Nucleus accumbens (tissue), 56 donors: ENCODE data around the gene CLDN11.
A peak's percentile ranks its signal among the peaks of the same experiment; 100 is the strongest.

ENCODE experiments used
- DNase-seq, 56 donors: peaks; one replicate each; lab custom pipeline; 2025; lab: John Stamatoyannopoulos, UW

Gene CLDN11

GRCh38 chr3:170425491-170426239, 7.0 kb downstream of the CLDN11 start:
- peak in 53 of 56 donors; percentile 14 to 91 (median 70) for DNase-seq

DNA sequence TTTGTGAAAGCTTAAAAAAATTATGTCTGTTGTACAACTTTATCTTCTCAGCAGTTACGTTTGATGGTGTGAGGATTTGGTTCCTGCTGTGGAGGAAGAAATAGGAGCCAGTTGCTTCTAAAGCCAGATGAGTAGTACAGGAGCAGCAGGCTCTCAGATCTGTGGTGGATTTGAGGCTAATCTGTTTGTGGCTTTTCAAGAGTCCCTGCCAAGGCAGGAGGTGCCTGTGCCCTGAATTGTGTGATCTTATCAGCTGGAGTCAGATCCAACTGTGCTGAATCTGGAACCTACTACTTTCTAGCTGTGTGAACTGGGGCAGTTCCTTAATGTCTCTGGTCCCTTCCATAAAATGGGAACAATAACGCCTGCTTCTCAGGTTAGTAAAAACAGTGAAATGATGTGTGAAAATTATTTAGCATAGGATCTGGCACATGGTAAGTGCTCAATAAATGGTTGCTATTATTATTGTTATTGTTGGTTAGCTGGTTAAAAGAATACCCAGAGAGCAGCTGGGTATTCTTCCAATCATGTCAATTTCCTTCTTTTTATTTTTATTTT, 7.7 kb downstream of the CLDN11 start:
- no peak for DNase-seq

GRCh38 chr3:170428095-170428494, 9.4 kb downstream of the CLDN11 start:
- DNase-seq, result no peak

GRCh38 chr3:170429050-170429449, 10.4 kb downstream of the CLDN11 start:
- DNase-seq, result no peak

DNA sequence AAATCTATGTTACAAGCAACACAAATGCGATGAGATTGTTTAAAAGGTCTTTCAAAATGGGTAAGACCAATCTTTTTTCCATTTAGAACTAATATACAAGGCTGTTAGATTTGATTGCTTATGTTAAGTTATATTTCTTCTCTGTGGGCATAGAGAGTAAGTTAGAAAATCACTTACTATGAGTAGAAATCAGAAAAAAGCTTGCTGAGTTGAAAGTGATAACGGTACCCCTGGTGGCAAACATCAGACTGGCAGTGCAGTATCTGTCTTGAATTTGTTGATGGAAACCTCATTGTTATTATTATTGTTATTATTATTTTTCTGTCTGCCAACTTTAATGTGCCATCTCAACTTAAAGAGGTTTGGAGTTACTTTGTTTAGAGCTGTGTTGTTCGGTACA, 12.4 kb downstream of the CLDN11 start:
- no peak for DNase-seq

DNA sequence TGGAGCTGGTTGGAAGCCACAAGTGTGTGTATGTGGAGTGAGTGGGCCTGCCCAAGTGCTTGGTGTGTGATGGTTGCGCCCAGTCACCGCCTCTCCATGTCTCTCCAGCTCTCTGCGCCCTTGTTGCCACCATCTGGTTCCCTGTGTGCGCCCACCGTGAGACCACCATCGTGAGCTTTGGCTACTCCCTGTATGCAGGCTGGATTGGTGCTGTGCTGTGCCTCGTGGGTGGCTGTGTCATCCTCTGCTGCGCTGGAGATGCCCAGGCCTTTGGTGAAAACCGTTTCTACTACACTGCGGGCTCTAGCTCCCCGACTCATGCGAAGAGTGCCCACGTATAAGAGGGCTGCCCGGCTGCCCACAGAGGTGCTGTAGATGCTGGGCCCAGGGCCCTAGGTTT, 13.7 kb downstream of the CLDN11 start:
- DNase-seq, result no peak

GRCh38 chr3:170436697-170437096, 18.0 kb downstream of the CLDN11 start:
- DNase-seq, result no peak

DNA sequence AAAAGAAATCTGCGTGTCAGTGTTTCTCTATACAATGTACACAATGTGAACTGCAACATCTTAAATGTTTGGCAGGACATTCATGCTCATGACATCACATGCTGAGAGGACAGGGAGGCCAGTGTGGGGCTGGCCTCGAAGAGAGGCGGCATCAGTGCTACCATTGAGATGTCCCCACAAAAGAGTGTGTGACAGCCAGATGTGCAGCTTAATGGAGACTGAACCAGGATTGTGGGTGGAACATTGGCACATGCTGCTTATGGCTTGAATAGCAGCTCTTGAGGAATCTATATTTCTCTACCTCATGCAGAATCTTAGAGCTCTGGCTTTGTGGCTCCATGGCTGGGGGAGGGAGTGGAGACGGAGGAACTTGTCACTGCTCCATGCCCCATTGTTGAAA, 18.5 kb downstream of the CLDN11 start:
- DNase-seq, result peak in 51 of 56 donors; percentile 22 to 91 (median 73)

- peak in 8 of 56 donors; percentile 8 to 47 (median 32) for DNase-seq
Observed at GRCh38 chr3:170437696-170438407, 19.2 kb downstream of the CLDN11 start.

DNA sequence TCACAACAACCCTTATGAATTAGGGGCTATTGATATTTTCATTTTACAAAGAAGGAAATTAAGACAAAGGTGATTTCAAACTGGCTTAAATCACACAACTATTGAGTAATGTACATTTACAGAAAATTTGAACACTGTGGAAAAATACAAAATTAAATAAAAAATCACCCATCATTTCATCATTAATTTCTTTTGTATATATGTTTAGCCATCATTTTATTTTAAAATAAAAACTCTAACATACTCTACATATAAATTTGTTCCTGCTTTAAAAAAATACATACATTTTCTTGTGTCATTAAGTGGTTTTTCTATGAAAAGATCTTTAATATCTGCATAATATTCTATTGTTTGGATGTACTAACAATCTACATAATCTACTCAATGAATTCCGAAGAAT, 20.2 kb downstream of the CLDN11 start:
- no peak for DNase-seq

- DNase-seq, result no peak
Observed at GRCh38 chr3:170440344-170440743, 21.7 kb downstream of the CLDN11 start.

DNA sequence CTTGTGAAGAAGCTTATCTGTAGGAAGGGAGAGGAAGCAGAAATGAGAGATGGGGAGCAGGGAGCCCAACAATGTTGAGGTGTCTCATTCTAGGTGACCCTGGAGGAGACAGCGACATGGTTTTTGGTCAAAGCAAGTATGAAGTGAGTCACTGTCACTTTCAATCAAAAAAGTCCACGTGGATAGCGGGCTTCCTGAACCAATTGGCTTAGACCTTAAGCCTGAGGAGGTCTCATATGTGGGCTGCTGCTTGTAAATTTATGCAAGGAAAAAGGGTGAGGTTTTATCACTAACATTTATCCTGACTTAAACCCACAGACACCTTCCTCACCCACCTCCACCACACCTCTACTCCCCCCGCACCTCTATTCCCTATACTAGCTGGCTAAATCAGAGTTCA, 22.7 kb downstream of the CLDN11 start:
- DNase-seq, result no peak

GRCh38 chr3:170442947-170443346, 24.3 kb downstream of the CLDN11 start:
- no peak for DNase-seq

DNA sequence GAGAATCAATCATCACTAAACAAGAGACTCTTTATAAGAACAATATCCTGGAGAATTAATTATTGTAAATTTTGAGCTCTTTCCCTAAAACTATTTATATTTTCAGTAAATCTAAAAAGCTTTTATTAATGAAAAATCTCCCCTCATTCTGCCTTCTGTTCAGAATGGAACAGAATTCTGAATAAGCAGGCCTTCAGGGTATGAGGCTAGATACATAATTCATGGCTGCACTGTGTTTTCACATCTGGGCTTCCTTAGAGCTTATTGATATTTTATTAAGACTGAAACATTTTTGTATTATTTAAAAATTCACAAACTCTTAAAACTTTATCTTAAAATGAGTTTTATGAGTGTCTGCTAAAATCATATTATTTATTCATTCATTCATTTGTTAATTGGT, 24.8 kb downstream of the CLDN11 start:
- no peak for DNase-seq

DNA sequence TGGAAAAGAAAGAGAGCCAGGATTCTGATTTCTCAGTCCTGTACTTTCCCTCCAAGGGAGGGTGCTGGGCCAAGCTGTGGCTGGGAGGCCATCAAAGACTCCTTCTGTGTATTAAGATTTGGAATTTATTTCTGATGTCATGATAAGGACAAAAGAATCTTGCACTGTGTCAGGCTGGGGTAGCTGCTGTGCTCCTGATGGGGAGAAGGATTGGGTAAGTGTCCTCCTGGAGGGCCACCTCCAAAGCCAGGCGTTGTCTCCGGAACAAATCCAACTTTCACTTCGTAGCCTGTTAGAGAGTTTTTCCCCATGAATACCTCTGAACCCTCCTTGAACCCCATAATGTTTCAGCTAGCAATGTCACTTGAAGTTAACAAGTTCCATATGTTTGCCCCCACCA, 29.9 kb downstream of the CLDN11 start:
- peak in 1 of 56 donors; percentile 32 for DNase-seq

DNA sequence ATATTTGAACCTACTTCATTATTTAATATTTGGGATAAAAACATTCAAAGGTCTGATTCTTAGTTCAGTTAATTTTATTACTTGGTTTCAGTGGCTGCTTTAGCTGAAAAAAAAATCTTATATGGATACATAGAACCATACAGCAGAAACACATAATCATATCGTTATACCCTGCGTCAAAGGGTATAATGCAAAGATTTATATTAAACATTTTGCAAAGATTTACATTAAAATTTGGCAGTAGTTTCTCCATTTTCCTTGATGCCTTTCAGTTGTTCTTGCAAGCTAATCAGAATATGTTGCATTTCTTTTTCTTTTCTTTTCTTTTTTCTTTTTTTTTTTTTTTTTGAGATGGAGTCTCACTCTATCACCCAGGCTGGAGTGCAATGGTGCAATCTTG, 31.4 kb downstream of the CLDN11 start:
- DNase-seq, result no peak

DNA sequence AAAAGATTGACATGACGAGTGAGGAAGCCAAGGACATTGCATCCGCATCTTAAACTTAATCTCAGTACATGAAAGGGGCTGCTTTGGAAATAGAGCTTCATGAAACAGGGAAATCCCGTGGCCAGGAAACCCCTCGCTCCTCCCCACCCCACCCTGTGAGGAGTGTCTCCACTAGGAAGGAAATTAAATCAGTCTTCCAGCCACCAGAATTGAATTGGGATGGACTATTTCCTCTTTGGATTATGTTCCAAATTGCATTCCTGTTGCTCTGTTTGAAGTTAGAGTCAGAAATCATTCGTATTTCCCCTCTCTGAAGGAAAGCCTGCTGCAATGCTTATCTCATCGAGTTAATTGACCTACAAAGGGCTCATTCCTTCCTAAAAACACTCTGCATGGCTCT, 35.8 kb downstream of the CLDN11 start:
- no peak for DNase-seq

DNA sequence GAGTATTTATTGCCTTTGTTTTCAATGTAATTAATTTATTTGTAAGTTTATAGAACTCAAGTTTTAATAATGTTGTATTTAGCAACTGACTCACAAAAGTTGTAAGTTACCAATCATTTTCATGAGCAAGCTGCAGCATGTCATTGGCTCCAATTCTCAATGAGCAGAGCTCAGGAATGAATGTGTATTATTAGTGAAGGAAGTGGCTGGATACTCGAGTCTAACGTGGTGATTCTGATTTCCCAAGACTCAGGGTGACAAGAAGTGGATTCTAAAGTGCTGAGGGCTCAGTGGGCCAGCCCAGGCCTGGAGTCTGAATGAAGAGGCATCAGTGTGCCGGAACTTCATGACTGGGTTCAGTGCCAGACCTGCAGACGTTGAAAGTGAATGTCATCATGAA, 39.6 kb downstream of the CLDN11 start:
- DNase-seq, result no peak

DNA sequence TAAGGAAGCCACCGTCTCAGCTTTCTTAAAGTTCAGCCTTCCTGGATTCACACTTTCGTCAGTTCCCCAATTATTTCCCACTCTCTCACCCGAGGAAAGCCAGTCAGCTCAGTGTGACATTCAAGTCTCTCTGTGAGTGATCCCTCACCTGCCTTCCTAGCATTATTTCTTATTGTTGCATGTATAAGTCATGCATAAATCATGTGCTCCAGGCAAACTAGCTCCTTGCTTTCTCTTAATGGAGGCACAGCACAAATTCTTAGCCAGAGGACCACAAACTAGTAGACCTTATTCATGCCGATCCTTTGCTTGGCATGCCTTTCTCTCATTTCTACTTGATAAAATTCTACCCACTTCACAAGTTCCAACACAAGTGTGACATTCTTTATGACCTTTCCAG, 44.3 kb downstream of the CLDN11 start:
- DNase-seq, result no peak

GRCh38 chr3:170465955-170466354, 47.3 kb downstream of the CLDN11 start:
- DNase-seq, result no peak

- DNase-seq, result peak in 49 of 56 donors; percentile 15 to 90 (median 73)
Observed at GRCh38 chr3:170467007-170467406, 48.3 kb downstream of the CLDN11 start.
